ENCODE measurements around the gene DNAAF2. TPM values are rescaled to one million over a fixed set of nuclear protein-coding genes. Genes with fewer than 3 reads are reported as not detected.
A peak's percentile ranks its signal among the peaks of the same experiment; 100 is the strongest.

DNAAF2 gene
- total and polyA plus RNA-seq, 2 of the 13 experiments (the other 11 are each of a cell fraction or from before 2014, with no cell fraction given), result 6.1 to 13.6 TPM

- no peak for TF ChIP-seq GABPA (IDR thresholded peaks at IDR 0.05; ENCODE audit: low read depth, low read length)
- no peak for TF ChIP-seq GABPA (CRISPR knock-in tag; IDR thresholded peaks at IDR 0.05; ENCODE audit: low read depth)
- TF ChIP-seq TFDP1 (CRISPR knock-in tag; IDR thresholded peaks at IDR 0.05; ENCODE audit: borderline replicate concordance), result no peak
- TF ChIP-seq NFYB (CRISPR knock-in tag; IDR thresholded peaks at IDR 0.05), result no peak
- TF ChIP-seq HNF4A (CRISPR knock-in tag; IDR thresholded peaks at IDR 0.05), result no peak
- TF ChIP-seq YEATS4 (CRISPR knock-in tag; IDR thresholded peaks at IDR 0.05; ENCODE audit: borderline replicate concordance), result no peak
Measured at GRCh38 chr14:49670475-49670874, 35.4 kb upstream of the DNAAF2 start (continued).

- H3K4me3 ChIP-seq (replicated peaks in 1 of 3; ENCODE audit: insufficient read depth in 1 of 3, low read depth in 2 of 3, low read length in 3 of 3), result no peak overlapping the region
- WGBS (ENCODE audit: low lambda C conversion rate), result 2% methylated on average over 2 of the region's 2 CpGs
- H3K9me3 ChIP-seq (ENCODE audit: low read length), result no peaks in the 10 kb centered on the region
- FAIRE-seq (no peak), ATAC-seq (peak; percentile 97), DNase-seq (ENCODE audit: low spot score) (peak; percentile 85)
- BruUV-seq (replicated peaks), result no TSS peak
- CTCF ChIA-PET (ENCODE audit: low intra/inter-chr PET ratio, low total read pairs), result no interaction called here
- H3K27me3 ChIP-seq (ENCODE audit: control insufficient read depth in 1 of 2, insufficient read depth in 2 of 2, low read length in 2 of 2), result no peaks in the 10 kb centered on the region
- no peaks in the 10 kb centered on the region for H3K79me2 ChIP-seq (ENCODE audit: insufficient read depth, low read length)
- H3K36me3 ChIP-seq (replicated peaks in 1 of 2; ENCODE audit: control insufficient read depth in 1 of 2, insufficient read depth in 2 of 2, low read length in 2 of 2), result peaks cover 0 to 15% of the 10 kb centered on the region in 2 experiments; a peak in 1 of 5 replicates
- H2AFZ ChIP-seq (ENCODE audit: low read length), result no peak overlapping the region
- in situ Hi-C loops (cut with HindIII; ENCODE audit: extremely low pct_ligation_motif_present, low pct_unique_long_range_greater_than_20kb), result no loop called here
- H4K20me1 ChIP-seq (ENCODE audit: insufficient read depth, low read length), result no peaks in the 10 kb centered on the region
- H3K4me1 ChIP-seq (ENCODE audit: insufficient read depth, low read length), result peaks cover 16% of the 10 kb centered on the region
- H3K27ac ChIP-seq (ENCODE audit: extremely low read length, insufficient read depth, low read length), result peak overlapping the region; percentile 64
- H3K4me2 ChIP-seq (ENCODE audit: low read depth, low read length), result no peak overlapping the region
- intact Hi-C loops (cut with micrococcal nuclease; ENCODE audit: unreplicated experiment), result no loop called here
- POLR2A ChIA-PET, result interaction anchor here (1.1 kb wide), 1 partner anchor 192 kb away, joined by 3 read pairs; the partner anchor contains the start of gene NEMF
- no peak overlapping the region for H3K9ac ChIP-seq (ENCODE audit: insufficient read depth, low read depth, low read length)
- no peak for TF ChIP-seq SOX13 (IDR thresholded peaks at IDR 0.05)
- peak in 1 of 2 experiments; percentile 72; a peak in 2 of 4 replicates for TF ChIP-seq SOX13 (CRISPR knock-in tag; conservative IDR thresholded peaks at IDR 0.05 in 1 of 2, IDR thresholded peaks at IDR 0.05 in 1 of 2)
- no peak for TF ChIP-seq ZNF687 (CRISPR knock-in tag; IDR thresholded peaks at IDR 0.05)
- TF ChIP-seq PCBP2 (optimal IDR thresholded peaks at IDR 0.05; ENCODE audit: low read depth, low read length, poor library complexity, severe bottlenecking), result no peak
- no peak for TF ChIP-seq POLR2G (IDR thresholded peaks at IDR 0.05; ENCODE audit: low read depth, low read length)
- no peak for TF ChIP-seq JUNB (CRISPR knock-in tag; IDR thresholded peaks at IDR 0.05; ENCODE audit: borderline replicate concordance)
- TF ChIP-seq ZNF792 (CRISPR knock-in tag; IDR thresholded peaks at IDR 0.05), result peak; percentile 49; the same call in 1 of the 2 replicates
- TF ChIP-seq ZNF614 (CRISPR knock-in tag; IDR thresholded peaks at IDR 0.05; ENCODE audit: borderline replicate concordance), result no peak
- no peak for TF ChIP-seq PRMT3 (CRISPR knock-in tag; IDR thresholded peaks at IDR 0.05; ENCODE audit: borderline replicate concordance, low read depth)
- TF ChIP-seq POLR2AphosphoS2 (IDR thresholded peaks at IDR 0.05; ENCODE audit: low read depth, low read length), result no peak
- TF ChIP-seq KDM5A (IDR thresholded peaks at IDR 0.05; ENCODE audit: borderline replicate concordance, low read length), result no peak
Measured at GRCh38 chr14:49659526-49660455, 24.7 kb upstream of the DNAAF2 start.
